ENCODE measurements around the gene MAP2K2.

- no peak for TF ChIP-seq CTCF (IDR thresholded peaks at IDR 0.05)
- TF ChIP-seq POLR2A (IDR thresholded peaks at IDR 0.05) = no peak
Observed at GRCh38 chr19:4071610-4072009, 52.3 kb downstream of the MAP2K2 start.

Measured in body of pancreas (tissue), 4 donors.